Duodenal mucosa (tissue), 2 donors: ENCODE results near the gene RTN3.

Source experiments
- H3K27ac ChIP-seq: one replicate; pipeline ENCODE4 v1.7.0; 2013; ENCODE audit warnings: low read depth, low read length
- H3K27me3 ChIP-seq, 2 donors: one replicate each; pipeline ENCODE4 v1.7.0; 2013; ENCODE audit warnings: low read length in 2 of 2, control low read depth in 1 of 2; ENCODE audit not compliant: insufficient read depth in 2 of 2, control insufficient read depth in 1 of 2
- H3K36me3 ChIP-seq, 2 donors: one replicate each; pipeline ENCODE4 v1.7.0; 2013; ENCODE audit warnings: low read length in 2 of 2, control low read depth in 1 of 2; ENCODE audit not compliant: insufficient read depth in 2 of 2, control insufficient read depth in 1 of 2
- H3K4me1 ChIP-seq, 2 donors: one replicate each; pipeline ENCODE4 v1.7.0; 2013; ENCODE audit warnings: low read length in 2 of 2, control low read depth in 1 of 2; ENCODE audit not compliant: insufficient read depth in 2 of 2, control insufficient read depth in 1 of 2
- H3K4me3 ChIP-seq, 2 donors: one replicate each; pipeline ENCODE4 v1.7.0; 2013; ENCODE audit warnings: low read length in 2 of 2, low read depth in 1 of 2
- H3K9ac ChIP-seq, 2 donors: one replicate each; pipeline ENCODE4 v1.7.0; 2013; ENCODE audit warnings: low read length in 2 of 2, low read depth in 1 of 2
- H3K9me3 ChIP-seq, 2 donors: one replicate each; pipeline ENCODE4 v1.7.0; 2013; ENCODE audit warnings: low read length in 2 of 2, control low read depth in 1 of 2; ENCODE audit not compliant: control insufficient read depth in 1 of 2

The RTN3 gene

DNA sequence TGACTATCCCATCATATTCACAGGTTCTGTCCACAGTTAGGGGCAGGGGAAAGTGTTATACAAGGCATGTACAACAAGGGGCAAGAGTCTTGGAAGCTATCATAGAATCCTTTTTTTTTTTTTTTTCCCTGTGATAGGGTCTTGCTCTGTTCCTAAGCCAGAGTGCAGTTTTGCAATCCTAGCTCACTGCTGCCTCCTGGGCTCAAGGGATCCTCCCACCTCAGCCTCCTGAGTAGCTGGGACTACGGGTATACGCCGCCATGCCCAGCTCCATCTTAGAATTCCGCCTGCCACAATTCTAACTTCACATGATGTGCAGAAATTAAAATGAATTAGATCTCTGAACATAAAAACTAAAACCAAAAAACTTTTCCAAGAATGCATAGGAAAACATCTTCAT is 55.6 kb downstream of the RTN3 start:
- H3K36me3 ChIP-seq = no peaks in the 10 kb centered on the region
- no peaks in the 10 kb centered on the region for H3K9me3 ChIP-seq
- no peaks in the 10 kb centered on the region for H3K27me3 ChIP-seq
- no peak overlapping the region for H3K27ac ChIP-seq
- H3K4me1 ChIP-seq = no peaks in the 10 kb centered on the region
- H3K4me3 ChIP-seq = no peak overlapping the region
- H3K9ac ChIP-seq = no peak overlapping the region

- no peaks in the 10 kb centered on the region for H3K9me3 ChIP-seq
- no peak overlapping the region for H3K27ac ChIP-seq
- no peaks in the 10 kb centered on the region for H3K36me3 ChIP-seq
- H3K4me1 ChIP-seq = no peaks in the 10 kb centered on the region
- no peak overlapping the region for H3K9ac ChIP-seq
- no peaks in the 10 kb centered on the region for H3K27me3 ChIP-seq
- no peak overlapping the region for H3K4me3 ChIP-seq
These were observed 56.4 kb downstream of the RTN3 start for GRCh38 chr11:63737718-63738117.

GRCh38 chr11:63738720-63739360 is 57.5 kb downstream of the RTN3 start:
- no peak overlapping the region for H3K27ac ChIP-seq
- no peak overlapping the region for H3K9ac ChIP-seq
- H3K4me1 ChIP-seq = no peaks in the 10 kb centered on the region
- no peaks in the 10 kb centered on the region for H3K36me3 ChIP-seq
- H3K4me3 ChIP-seq = no peak overlapping the region
- H3K27me3 ChIP-seq = no peaks in the 10 kb centered on the region
- no peaks in the 10 kb centered on the region for H3K9me3 ChIP-seq

DNA sequence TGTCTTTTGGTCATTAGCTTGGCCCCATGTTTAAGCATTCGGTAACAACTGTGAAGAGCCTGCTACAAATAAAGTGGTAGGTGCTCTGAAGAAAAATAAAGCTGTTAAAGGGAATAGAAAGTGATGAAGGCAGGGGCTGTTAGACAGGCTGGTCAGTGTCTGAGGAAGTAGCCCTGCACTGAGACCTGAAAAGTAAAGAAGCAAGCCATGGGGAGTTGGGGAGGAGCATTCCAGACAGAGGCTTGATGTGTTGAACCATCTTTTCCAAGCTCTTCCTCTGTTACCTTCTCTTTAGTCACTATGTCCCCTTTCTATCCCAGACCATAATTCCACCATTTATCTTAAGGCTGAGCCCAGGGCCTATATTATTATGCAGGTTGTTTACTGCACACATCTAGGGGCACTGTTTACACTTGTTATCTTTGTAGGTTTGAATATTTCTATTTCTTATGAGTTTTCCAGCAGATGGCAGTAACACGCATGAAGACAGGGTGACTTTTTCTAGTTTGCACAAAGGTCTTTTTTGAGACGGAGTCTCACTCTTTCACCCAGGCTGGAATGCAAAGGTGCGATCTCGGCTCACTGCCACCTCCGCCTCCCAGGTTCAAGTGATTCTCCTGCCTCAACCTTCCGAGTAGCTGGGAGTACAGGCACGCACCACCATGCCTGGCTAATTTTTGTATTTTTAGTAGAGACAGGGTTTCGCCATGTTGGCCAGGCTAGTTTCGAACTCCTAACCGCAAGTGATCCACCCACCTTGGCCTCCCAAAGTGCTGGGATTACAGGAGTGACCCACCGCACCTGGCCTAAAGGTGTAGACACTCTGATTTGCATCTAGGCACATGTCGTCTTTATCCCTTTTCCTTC is 64.2 kb downstream of the RTN3 start:
- H3K27ac ChIP-seq = no peak overlapping the region
- no peaks in the 10 kb centered on the region for H3K27me3 ChIP-seq
- H3K9me3 ChIP-seq = no peaks in the 10 kb centered on the region
- peaks cover 0 to 4% of the 10 kb centered on the region in 2 donors for H3K4me1 ChIP-seq
- H3K36me3 ChIP-seq = peaks cover 2 to 3% of the 10 kb centered on the region in 2 donors
- no peak overlapping the region for H3K9ac ChIP-seq
- H3K4me3 ChIP-seq = no peak overlapping the region

DNA sequence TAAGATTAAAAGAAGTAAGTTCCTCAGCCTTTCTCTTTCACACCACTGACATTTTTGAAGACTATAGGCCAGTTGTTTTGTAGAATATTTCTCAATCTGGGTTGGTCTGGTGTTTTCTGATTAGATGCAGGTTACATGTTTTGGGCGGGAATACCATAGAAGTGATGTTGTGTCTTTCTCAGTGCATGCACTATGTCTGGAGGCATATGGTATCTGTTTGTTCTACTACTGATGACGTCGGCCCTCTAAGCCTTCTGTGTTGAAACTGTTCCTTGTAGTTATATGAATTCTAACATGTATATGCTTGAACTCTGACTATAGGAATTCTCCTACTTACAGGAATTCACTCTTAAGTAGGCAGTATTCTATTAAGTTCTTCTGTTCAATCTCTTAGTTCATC is 65.7 kb downstream of the RTN3 start:
- Histone ChIP-seq H3K4me1 (peaks cover 0 to 4% of the 10 kb centered on the region in 2 donors), H3K4me3 (no peak overlapping the region), H3K9me3 (no peaks in the 10 kb centered on the region), H3K27ac (no peak overlapping the region), H3K27me3 (no peaks in the 10 kb centered on the region), H3K9ac (no peak overlapping the region), H3K36me3 (peaks cover 2 to 13% of the 10 kb centered on the region in 2 donors)

- H3K9ac ChIP-seq = no peak overlapping the region
- H3K36me3 ChIP-seq = peaks cover 5 to 26% of the 10 kb centered on the region in 2 donors
- H3K4me1 ChIP-seq = peaks cover 0 to 4% of the 10 kb centered on the region in 2 donors
- no peak overlapping the region for H3K4me3 ChIP-seq
- H3K27ac ChIP-seq = no peak overlapping the region
- no peaks in the 10 kb centered on the region for H3K9me3 ChIP-seq
- H3K27me3 ChIP-seq = no peaks in the 10 kb centered on the region
These were observed 68.3 kb downstream of the RTN3 start for GRCh38 chr11:63749624-63750023.

GRCh38 chr11:63756919-63757761 is 75.8 kb downstream of the RTN3 start:
- Histone ChIP-seq H3K27ac (no peak overlapping the region), H3K36me3 (peaks cover 3 to 31% of the 10 kb centered on the region in 2 donors), H3K4me1 (no peaks in the 10 kb centered on the region), H3K27me3 (no peaks in the 10 kb centered on the region), H3K4me3 (no peak overlapping the region), H3K9ac (no peak overlapping the region), H3K9me3 (no peaks in the 10 kb centered on the region)

- Histone ChIP-seq H3K27me3 (no peaks in the 10 kb centered on the region), H3K9ac (no peak overlapping the region), H3K27ac (no peak overlapping the region), H3K4me3 (no peak overlapping the region), H3K4me1 (peaks cover 3 to 15% of the 10 kb centered on the region in 2 donors), H3K36me3 (peaks cover 0 to 19% of the 10 kb centered on the region in 2 donors), H3K9me3 (no peaks in the 10 kb centered on the region)
These were observed 79.3 kb downstream of the RTN3 start for GRCh38 chr11:63760487-63761079.

DNA sequence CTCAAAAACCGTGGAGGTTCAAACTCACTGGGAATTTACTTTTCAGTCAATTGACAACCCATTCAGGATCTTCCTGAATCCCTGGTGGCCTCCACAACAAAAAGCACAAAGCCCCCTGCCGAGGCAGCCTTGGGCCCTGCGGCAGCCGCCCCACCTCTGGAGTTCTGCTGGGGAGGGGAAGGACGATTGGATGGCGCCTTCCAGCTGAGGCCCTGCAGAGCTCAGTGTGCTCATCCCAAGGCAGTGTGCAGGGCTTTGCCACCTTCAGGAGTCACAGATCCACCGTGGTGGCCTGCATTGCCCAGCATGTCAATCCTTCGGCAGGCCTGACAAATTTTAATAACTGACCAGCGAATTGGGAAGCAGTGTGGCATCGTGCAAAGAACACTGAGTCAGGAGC is 79.9 kb downstream of the RTN3 start:
- H3K9ac ChIP-seq = no peak overlapping the region
- H3K27me3 ChIP-seq = no peaks in the 10 kb centered on the region
- peaks cover 9 to 21% of the 10 kb centered on the region in 2 donors for H3K4me1 ChIP-seq
- peaks cover 0 to 19% of the 10 kb centered on the region in 2 donors for H3K36me3 ChIP-seq
- no peak overlapping the region for H3K27ac ChIP-seq
- no peaks in the 10 kb centered on the region for H3K9me3 ChIP-seq
- H3K4me3 ChIP-seq = no peak overlapping the region
